Activated T-cell treated with anti-CD3 and anti-CD28 coated beads, Interleukin-2, amount 50 U/mL, for 72 hours (primary cell): ENCODE data around the gene PDCD1. TPM values are rescaled to one million over a fixed set of nuclear protein-coding genes. Genes with fewer than 3 reads are reported as not detected.
"Not testable (repeated sequence)": the region's sequence is repeated elsewhere in the genome, so short reads cannot be mapped to it uniquely, and the experiment has no call there.

Experiments
- ATAC-seq, 2 donors: fragments of 150-1000 bp; cut with Tn5 transposase; replicated peaks in 1 of 2; 2 replicates each; pipeline ENCODE4 v1.10.0; 2021; ENCODE audit warnings: moderate library complexity in 2 of 2, mild to moderate bottlenecking in 1 of 2
- DNase-seq, 2 donors: peaks; one replicate each; pipeline ENCODE4 v3.0.0; 2021 to 2022; ENCODE audit warnings: mixed read lengths in 1 of 2
- H3K27ac Mint-ChIP-seq: one replicate; pipeline ENCODE4 v1.8.0; 2022; ENCODE audit warnings: mild to moderate bottlenecking, moderate library complexity, mixed read lengths
- H3K27me3 Mint-ChIP-seq: one replicate; pipeline ENCODE4 v1.8.0; 2022; ENCODE audit warnings: low read depth, mixed read lengths
- H3K36me3 Mint-ChIP-seq, 2 donors: one replicate each; pipeline ENCODE4 v1.8.0; 2022; ENCODE audit warnings: mixed read lengths in 2 of 2, mild to moderate bottlenecking in 1 of 2; ENCODE audit not compliant: insufficient read depth in 2 of 2
- H3K4me1 Mint-ChIP-seq: one replicate; pipeline ENCODE4 v1.8.0; 2022; ENCODE audit warnings: low read depth, mixed read lengths
- H3K4me3 Mint-ChIP-seq, 2 donors: one replicate each; pipeline ENCODE4 v1.8.0; 2022; ENCODE audit warnings: mild to moderate bottlenecking in 2 of 2, mixed read lengths in 2 of 2, moderate library complexity in 2 of 2
- H3K9me3 Mint-ChIP-seq, 2 donors: one replicate each; pipeline ENCODE4 v1.8.0; 2022; ENCODE audit warnings: mixed read lengths in 2 of 2
- total RNA-seq, 2 donors: library from RNA; stranded (reverse); gene quantifications; one replicate each; pipeline ENCODE4 v1.2.3, GENCODE V29; 2022

PDCD1 gene
- total RNA-seq: 10 to 100 TPM; 15.7 to 23.0 TPM

DNA sequence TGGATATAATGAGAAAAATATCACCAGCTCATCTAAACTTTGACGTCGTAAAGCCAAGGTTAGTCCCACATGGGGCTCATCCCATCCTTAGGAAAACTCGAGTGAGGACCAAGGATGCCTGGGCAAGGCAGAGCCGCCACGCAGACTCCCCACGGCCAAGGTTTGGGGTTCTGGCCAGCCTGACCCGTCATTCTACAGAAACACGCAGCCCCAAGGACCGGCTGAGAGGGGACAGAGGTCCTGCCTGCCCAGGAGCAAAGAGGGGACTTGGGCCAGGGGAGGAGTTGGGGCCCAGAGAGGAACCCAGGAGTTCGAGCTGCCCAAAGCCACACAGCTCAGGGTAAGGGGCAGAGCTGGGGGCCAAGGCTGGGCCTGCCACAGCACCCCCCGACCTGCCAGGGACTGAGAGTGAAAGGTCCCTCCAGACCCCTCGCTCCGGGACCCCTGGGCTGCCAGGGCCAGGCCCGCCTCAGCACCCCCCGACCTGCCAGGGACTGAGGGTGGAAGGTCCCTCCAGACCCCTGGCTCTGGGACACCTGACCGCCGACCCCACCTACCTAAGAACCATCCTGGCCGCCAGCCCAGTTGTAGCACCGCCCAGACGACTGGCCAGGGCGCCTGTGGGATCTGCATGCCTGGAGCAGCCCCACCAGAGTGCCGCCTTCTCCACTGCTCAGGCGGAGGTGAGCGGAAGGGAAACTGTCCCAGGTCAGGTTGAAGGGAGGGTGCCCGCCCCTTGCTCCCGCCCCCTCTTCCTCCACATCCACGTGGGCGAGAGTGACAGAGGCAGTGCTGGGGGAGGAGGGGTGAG, at the start of gene PDCD1:
PDCD1 (minus strand) TSS at position 689 of the 811 bp plus-strand sequence; CDS start at position 633, 56 bp downstream.
- ATAC-seq (peak; percentile 60 to 66), DNase-seq (peak; percentile 76 to 77)
- peak within 1 kb of the TSS; percentile 85 to 87 for H3K4me3 Mint-ChIP-seq
- H3K27ac Mint-ChIP-seq: peak within 1 kb of the TSS; percentile 94
- H3K4me1 Mint-ChIP-seq: peaks cover 63% of the 10 kb centered on the region
- peaks cover 12% of the 10 kb centered on the region for H3K27me3 Mint-ChIP-seq
- H3K36me3 Mint-ChIP-seq: peaks cover 0 to 5% of the 10 kb centered on the region in 2 donors
- H3K9me3 Mint-ChIP-seq: peaks cover 2 to 5% of the 10 kb centered on the region in 2 donors

DNA sequence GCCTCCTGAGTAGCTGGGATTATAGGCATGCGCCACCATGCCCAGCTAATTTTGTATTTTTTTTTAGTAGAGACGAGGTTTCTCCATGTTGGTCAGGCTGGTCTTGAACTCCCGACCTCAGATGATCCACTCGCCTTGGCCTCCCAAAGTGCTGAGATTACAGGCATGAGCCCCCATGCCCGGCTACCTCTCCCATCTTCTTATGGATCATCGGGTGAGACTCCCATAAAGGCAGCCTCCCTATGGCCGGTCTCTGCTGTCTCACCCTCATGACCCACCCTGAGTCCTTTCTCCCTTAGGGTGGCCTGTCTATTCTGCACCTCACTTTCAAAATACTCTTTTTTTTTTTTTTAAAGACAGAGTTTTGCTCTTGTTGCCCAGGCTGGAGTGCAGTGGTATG, 49.1 kb upstream of the PDCD1 start:
- not testable (repeated sequence) for H3K4me1 Mint-ChIP-seq, H3K9me3 Mint-ChIP-seq, ATAC-seq, H3K4me3 Mint-ChIP-seq, DNase-seq, H3K27me3 Mint-ChIP-seq, H3K36me3 Mint-ChIP-seq, H3K27ac Mint-ChIP-seq

DNA sequence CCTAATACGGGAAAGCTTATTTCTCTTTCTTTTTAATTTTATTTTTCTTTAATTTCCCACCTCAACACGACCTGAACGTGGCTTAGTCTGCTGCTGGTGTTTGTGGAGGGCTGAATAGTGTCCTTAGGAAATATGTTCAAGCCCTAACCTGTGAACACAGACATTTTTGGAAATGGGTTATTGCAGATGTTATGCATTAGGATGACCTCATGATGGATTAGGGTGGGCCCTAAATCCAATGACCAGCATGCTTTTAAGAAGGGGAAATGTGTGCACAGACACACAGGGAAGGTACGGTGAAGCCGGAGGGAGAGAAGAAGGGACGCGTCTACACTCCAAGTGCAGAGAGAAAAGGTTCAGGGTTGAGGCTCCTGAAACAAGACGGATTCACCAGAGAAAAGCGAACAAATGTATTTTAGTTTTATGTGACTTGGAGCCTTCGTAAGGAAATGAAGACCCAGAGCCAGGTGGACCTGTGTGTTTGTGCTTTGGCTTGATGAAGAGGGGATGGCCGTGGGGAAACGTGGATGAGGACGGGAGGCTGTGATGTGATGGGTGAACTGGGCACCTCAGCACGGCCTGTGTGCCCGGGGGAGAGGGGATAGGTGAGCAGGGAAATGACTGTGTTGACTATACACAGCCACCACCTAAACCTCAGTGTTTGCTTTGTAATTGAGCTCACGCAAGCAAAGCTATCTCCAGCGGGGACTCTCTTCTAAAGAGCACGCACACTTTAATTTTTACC, 48.3 kb upstream of the PDCD1 start:
- Mint-ChIP-seq H3K4me1 (no peaks in the 10 kb centered on the region), H3K27me3 (no peaks in the 10 kb centered on the region), H3K36me3 (peaks cover 5 to 8% of the 10 kb centered on the region in 2 donors), H3K27ac (no peak overlapping the region), H3K4me3 (no peak overlapping the region), H3K9me3 (no peaks in the 10 kb centered on the region)
- ATAC-seq (no peak), DNase-seq (no peak)

DNA sequence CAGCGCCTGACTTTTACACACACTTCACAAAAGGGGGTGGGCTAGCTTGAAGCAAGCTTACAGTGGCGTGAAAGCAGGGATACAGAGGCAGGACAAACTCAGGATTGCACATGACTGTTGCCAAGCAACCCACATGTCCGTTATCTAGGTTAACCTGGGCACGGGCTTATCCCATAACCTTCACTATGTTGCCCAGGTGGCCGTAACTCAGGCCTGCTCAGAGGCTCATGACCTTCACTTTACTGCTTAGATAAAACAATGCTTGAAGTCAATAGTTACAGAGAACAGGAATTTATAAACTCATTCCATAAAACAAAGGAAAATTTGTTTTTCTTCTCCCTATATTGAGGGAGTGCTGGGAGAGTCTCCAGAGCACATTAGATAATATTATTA, 47.7 kb upstream of the PDCD1 start:
- not testable (repeated sequence) for H3K27me3 Mint-ChIP-seq, H3K4me1 Mint-ChIP-seq, H3K27ac Mint-ChIP-seq, H3K36me3 Mint-ChIP-seq, ATAC-seq, H3K4me3 Mint-ChIP-seq, H3K9me3 Mint-ChIP-seq, DNase-seq

DNA sequence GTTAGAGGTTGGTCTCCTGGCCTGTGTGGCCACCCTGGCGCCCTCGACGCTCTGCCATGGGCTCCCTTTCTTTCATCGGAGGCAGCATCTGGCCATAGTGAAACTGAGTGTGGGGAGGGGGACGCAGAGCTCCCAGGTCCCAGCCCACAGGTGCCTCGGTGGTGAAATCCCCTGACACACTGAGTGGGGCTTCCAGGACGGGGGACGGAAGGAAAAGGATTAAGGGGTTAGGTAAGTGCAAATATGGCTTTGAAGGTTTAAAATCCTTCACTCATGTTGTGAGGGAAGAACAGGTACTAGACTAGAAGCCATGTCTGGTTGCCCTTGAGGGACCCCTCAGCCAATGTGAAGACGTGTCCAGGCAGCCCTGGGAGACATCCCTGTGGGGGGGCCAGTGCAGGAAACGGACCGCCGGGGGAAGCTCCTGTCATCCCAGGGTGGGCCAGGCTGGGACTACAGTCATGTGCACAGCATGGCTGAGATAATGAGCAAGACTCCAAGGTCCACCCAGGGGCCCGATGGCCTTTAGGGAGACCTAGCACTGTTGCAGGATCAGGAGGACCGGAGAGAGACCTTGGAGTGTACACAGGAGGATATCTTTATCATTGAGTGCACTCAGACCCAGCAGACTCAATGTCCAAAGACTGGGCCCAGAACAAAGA, 47.2 kb upstream of the PDCD1 start:
- Mint-ChIP-seq H3K27me3 (no peaks in the 10 kb centered on the region), H3K27ac (no peak overlapping the region), H3K36me3 (peaks cover 2 to 5% of the 10 kb centered on the region in 2 donors), H3K4me3 (no peak overlapping the region), H3K9me3 (no peaks in the 10 kb centered on the region), H3K4me1 (peaks cover 8% of the 10 kb centered on the region)
- DNase-seq (no peak), ATAC-seq (no peak)

DNA sequence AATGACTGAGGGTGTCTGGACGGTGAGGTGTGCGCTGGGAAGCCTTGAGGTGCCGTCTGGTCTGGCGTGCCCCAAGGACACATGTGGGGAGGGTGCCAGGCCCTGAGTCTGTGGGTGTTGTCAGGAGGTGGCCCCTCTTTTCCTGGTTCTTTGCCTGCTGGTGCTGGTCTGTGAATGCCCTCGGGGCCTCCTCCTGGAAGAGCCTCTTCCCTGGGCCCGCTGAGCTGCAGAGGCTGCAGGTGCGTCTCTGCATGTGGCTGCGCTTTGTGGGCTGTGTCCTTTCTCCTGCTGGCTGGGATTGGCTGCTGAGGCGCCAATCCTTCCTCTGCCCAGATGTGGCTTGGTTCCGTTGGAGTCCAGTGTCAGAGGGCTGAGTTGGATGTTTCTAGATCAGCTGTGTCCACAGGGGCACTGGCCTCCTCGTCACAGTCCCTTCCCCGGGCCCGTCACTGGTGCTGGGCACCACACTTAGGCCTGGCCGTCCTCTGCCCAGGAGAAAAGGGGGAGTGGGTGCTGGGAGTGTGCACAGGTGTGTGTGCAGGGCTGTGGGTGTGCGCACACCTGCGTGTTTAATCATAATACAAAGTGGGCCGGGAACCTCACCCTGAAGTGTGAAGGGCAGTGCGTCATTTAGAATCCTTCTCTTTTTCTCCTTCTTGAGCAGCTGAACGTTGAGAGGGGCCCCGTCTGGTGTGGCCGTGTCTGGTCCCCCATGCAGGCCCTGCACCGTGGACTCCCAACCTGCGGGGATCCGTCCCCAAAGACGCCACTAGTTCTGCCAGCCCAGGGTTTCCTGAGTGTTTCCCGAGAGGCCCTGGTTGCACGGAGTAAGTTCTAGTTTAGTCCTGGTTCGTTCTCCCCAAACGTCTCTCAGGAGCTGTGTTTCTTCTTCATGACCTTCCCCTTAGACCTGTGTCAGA, 46.4 kb upstream of the PDCD1 start:
- H3K4me3 Mint-ChIP-seq: no peak overlapping the region
- DNase-seq (no peak), ATAC-seq (no peak)
- H3K9me3 Mint-ChIP-seq: no peaks in the 10 kb centered on the region
- no peak overlapping the region for H3K27ac Mint-ChIP-seq
- no peaks in the 10 kb centered on the region for H3K27me3 Mint-ChIP-seq
- H3K4me1 Mint-ChIP-seq: peaks cover 8% of the 10 kb centered on the region
- peaks cover 0 to 1% of the 10 kb centered on the region in 2 donors for H3K36me3 Mint-ChIP-seq

DNA sequence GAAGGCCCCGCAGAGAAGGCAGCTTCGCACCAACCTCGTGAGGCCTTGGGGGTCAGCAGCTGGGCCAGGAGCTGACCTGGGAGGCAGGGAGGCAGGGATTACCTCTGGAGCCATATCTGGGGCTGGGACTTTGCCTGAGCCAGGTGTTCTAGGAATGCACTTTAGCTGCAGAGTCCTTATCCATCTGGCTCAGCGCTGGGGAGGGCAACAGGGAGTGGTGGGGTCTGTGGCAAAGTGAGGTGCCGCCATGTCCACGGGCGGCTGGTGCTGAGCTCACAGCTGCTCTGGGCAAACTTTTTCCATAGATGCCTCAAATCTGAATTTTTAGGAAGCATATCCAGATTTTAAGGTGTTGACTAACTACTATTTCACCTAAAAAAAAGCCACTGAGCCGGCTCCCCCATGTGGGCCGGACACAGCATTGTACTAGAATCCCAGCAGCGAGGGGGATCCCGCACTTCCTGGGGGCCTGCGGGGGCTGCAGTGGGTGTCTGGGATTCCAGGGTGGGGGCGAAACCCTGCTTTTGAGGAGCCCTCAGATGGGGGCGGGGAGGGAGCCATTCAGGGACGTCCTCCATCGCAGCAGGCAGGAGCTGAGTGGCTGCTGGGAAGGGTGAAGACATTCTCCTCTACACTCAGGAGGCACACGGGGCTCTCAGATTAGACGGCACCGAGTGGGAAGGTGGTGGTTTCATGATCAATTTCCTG, 45.5 kb upstream of the PDCD1 start:
- Mint-ChIP-seq H3K36me3 (peaks cover 0 to 1% of the 10 kb centered on the region in 2 donors), H3K27me3 (no peaks in the 10 kb centered on the region), H3K4me3 (no peak overlapping the region), H3K9me3 (no peaks in the 10 kb centered on the region), H3K27ac (no peak overlapping the region), H3K4me1 (peaks cover 12% of the 10 kb centered on the region)
- DNase-seq (no peak), ATAC-seq (no peak)

DNA sequence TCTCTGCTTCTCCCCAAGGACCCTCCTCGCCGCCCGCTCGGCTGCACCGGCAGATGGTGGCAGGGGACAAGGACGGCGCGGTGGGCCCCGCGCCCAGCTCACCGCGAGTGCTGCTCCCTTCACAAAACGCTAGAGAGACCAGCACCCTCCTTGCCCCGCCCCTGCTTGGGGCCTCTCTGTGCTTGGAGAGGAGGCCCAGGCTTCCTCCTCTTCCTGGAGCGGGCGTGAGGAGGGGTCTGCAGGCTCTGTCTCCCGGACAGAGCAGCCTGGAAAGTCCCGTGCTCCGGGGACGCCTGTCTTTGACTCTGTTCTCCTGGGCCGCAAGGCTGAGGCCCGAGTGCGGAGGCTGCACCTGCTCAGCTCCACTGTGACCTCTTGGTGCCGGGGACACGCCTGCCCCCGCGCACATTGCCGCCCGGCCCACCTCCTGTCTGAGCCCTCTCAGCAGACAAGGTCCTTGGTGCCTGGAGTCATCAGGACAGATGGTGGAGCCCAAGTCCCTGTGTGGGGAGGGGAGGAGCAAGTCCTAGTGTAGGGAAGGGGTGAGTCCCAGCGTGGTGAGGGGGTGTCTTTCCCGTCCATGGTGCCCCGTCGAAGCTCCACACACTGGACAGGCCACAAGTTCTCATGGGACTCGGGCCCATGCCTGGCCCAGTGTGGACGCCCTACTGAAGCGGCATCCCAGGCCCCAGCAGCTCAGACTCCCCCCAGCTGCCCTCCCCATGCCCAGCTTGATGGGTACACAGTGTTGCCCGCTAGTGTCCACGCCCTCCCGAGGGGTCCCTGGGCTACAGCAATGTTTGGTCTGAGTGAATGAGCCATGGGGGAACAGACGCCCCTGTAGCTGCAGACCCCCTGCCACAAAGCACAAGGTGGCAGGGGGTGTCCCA, 44.7 kb upstream of the PDCD1 start:
- ATAC-seq (no peak), DNase-seq (no peak)
- H3K27me3 Mint-ChIP-seq: no peaks in the 10 kb centered on the region
- peaks cover 0 to under 1% of the 10 kb centered on the region in 2 donors for H3K36me3 Mint-ChIP-seq
- H3K27ac Mint-ChIP-seq: no peak overlapping the region
- no peak overlapping the region for H3K4me3 Mint-ChIP-seq
- H3K4me1 Mint-ChIP-seq: peaks cover 12% of the 10 kb centered on the region
- no peaks in the 10 kb centered on the region for H3K9me3 Mint-ChIP-seq

DNA sequence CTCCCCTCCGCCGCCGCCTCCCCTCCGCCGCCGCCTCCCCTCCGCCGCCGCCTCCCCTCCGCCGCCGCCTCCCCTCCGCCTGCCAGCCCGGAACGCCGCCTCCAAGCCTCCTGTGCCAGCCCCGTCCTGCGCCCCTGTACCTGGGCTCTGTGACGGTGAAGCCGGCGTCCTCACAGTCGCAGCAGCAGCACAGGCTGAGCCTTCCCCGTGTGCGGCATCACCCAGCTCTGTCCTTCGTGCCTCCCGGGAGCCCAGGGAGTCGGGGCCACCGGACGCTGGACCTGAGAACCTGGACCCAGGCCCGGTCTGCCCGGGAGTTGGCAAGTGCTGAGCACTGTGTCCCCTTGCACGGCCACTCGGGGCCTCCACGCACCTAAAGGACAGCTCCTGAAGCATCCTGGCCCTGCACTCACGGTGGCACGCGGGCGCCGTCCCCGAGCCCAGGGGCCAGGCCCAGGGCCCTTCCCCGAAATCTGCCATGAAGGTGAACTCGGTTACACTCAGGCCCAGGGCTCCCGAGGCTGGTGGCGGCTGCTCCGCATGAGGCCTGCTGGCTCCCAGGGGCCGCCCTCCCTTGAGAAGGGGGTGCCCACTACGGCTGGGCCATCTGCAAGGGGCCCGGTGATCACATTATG, 43.8 kb upstream of the PDCD1 start:
- H3K4me1 Mint-ChIP-seq: peaks cover 12% of the 10 kb centered on the region
- H3K9me3 Mint-ChIP-seq: no peaks in the 10 kb centered on the region
- H3K4me3 Mint-ChIP-seq: peak overlapping the region in 1 of 2 donors; percentile 29
- no peak overlapping the region for H3K27ac Mint-ChIP-seq
- H3K36me3 Mint-ChIP-seq: no peaks in the 10 kb centered on the region
- no peaks in the 10 kb centered on the region for H3K27me3 Mint-ChIP-seq
- ATAC-seq (no peak), DNase-seq (no peak)

DNA sequence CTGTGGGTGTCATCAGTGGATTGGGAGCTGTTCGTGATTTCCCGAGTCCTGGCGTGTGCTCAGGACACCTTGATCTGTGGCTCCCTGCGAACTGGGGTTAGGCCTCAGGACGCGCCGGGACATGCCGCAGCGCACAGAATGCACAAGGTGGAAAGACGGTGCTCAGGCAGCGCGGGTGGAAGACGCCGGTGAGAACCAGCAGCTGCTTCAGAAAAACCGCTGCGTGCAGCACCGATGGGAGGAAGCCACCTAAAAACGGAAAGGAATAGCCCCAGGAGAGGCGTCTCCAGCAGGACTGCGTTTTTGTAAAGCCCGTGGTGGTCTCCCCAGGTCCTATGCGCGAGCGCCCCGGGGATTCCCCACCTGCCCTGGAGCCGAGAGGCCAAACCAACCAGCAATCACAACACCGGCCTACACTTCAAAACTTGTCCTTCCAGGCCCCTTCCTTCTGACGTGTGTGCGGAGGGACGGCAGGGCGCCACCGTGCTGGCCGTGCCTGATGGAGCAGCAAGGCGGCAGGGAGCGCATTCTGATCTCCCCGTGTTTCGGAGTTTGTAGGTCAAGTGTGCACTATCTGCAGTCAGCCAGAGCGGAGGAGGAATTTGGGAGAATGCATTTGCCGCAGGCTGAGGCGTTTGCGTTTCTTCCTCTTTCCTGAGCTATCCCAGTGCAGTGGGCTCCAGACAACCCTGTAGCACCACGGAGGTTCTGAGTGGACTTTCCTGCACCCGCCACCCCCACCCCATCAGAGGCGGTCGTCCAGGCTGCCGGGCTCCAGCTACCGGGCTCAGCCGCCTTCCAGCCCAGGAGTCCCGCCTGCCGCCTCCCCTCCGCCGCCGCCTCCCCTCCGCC, 43.0 kb upstream of the PDCD1 start:
- no peak overlapping the region for H3K27ac Mint-ChIP-seq
- ATAC-seq: no peak
- no peaks in the 10 kb centered on the region for H3K9me3 Mint-ChIP-seq
- H3K4me3 Mint-ChIP-seq: peak overlapping the region in 1 of 2 donors; percentile 61
- no peaks in the 10 kb centered on the region for H3K36me3 Mint-ChIP-seq
- peaks cover 12% of the 10 kb centered on the region for H3K4me1 Mint-ChIP-seq
- DNase-seq: no peak
- H3K27me3 Mint-ChIP-seq: no peaks in the 10 kb centered on the region
